ENCODE results near the gene SMCHD1.
"Not testable (repeated sequence)": the region's sequence is repeated elsewhere in the genome, so short reads cannot be mapped to it uniquely, and the experiment has no call there.

Gene SMCHD1

GRCh38 chr18:2678933-2679332 lies 23.4 kb downstream of the SMCHD1 start:
- H3K27me3 Mint-ChIP-seq; H3K4me3 Mint-ChIP-seq; H3K9me3 Mint-ChIP-seq; intact Hi-C loops (cut with micrococcal nuclease); H3K27ac Mint-ChIP-seq: not testable (repeated sequence)
- Mint-ChIP-seq H3K4me1 (ENCODE audit: low read depth) (peaks cover 29% of the 10 kb centered on the region), H3K36me3 (ENCODE audit: low read depth) (peaks cover 76% of the 10 kb centered on the region)

DNA sequence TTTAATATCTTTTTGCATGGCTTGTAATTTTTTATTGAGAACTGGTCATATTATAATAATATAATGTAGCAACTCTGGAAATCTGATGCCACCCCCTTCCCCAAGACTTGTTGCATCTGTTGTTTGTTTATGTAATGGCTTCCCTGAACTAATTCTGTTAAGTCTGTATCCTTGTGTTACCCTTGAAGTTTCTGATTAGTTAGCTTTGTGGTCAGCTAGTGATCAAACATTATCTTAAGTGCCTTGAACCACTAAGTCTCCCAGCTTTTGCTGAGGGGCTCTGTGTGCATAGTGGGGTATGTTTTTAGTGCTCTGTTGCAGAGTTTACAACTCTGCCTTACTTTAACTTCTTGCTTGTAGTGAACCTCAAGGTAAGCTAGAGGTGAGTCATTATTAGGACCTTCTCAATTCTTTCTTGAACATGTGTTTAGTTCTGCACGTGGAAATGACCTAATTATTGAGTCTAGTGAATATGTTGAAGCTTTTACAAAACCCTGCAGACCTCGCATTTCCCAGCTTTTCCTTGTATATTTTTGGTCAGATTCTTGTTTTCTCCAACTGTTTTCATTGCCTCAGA lies 24.8 kb downstream of the SMCHD1 start:
- intact Hi-C loops (cut with micrococcal nuclease), result no loop called here
- peaks cover 35% of the 10 kb centered on the region for H3K4me1 Mint-ChIP-seq (ENCODE audit: low read depth)
- peaks cover 2% of the 10 kb centered on the region for H3K9me3 Mint-ChIP-seq
- peaks cover 75% of the 10 kb centered on the region for H3K36me3 Mint-ChIP-seq (ENCODE audit: low read depth)
- no peak overlapping the region for H3K4me3 Mint-ChIP-seq
- H3K27me3 Mint-ChIP-seq, result no peaks in the 10 kb centered on the region
- no peak overlapping the region for H3K27ac Mint-ChIP-seq

- Mint-ChIP-seq H3K36me3 (ENCODE audit: low read depth) (peaks cover 75% of the 10 kb centered on the region), H3K9me3 (peaks cover 20% of the 10 kb centered on the region), H3K27ac (peak overlapping the region; percentile 75), H3K27me3 (no peaks in the 10 kb centered on the region), H3K4me3 (no peak overlapping the region), H3K4me1 (ENCODE audit: low read depth) (peaks cover 35% of the 10 kb centered on the region)
- intact Hi-C loops (cut with micrococcal nuclease), result no loop called here
Measured at GRCh38 chr18:2681993-2682603, 26.6 kb downstream of the SMCHD1 start.

- H3K27me3 Mint-ChIP-seq, result no peaks in the 10 kb centered on the region
- peaks cover 43% of the 10 kb centered on the region for H3K4me1 Mint-ChIP-seq (ENCODE audit: low read depth)
- H3K4me3 Mint-ChIP-seq, result peak overlapping the region; percentile 11
- peak overlapping the region; percentile 75 for H3K27ac Mint-ChIP-seq
- H3K9me3 Mint-ChIP-seq, result peaks cover 29% of the 10 kb centered on the region
- intact Hi-C loops (cut with micrococcal nuclease), result no loop called here
- H3K36me3 Mint-ChIP-seq (ENCODE audit: low read depth), result peaks cover 76% of the 10 kb centered on the region
Measured at GRCh38 chr18:2683055-2683454, 27.5 kb downstream of the SMCHD1 start.

GRCh38 chr18:2686349-2686968 lies 30.9 kb downstream of the SMCHD1 start:
- intact Hi-C loops (cut with micrococcal nuclease), result no loop called here
- peaks cover 29% of the 10 kb centered on the region for H3K9me3 Mint-ChIP-seq
- H3K4me3 Mint-ChIP-seq, result no peak overlapping the region
- no peak overlapping the region for H3K27ac Mint-ChIP-seq
- peaks cover 60% of the 10 kb centered on the region for H3K36me3 Mint-ChIP-seq (ENCODE audit: low read depth)
- peaks cover 35% of the 10 kb centered on the region for H3K4me1 Mint-ChIP-seq (ENCODE audit: low read depth)
- no peaks in the 10 kb centered on the region for H3K27me3 Mint-ChIP-seq

GRCh38 chr18:2687390-2688001 lies 32.0 kb downstream of the SMCHD1 start:
- intact Hi-C loops (cut with micrococcal nuclease), result no loop called here
- Mint-ChIP-seq H3K4me3 (no peak overlapping the region), H3K27ac (no peak overlapping the region), H3K4me1 (ENCODE audit: low read depth) (peaks cover 28% of the 10 kb centered on the region), H3K9me3 (peaks cover 29% of the 10 kb centered on the region), H3K36me3 (ENCODE audit: low read depth) (peaks cover 64% of the 10 kb centered on the region), H3K27me3 (no peaks in the 10 kb centered on the region)

GRCh38 chr18:2692508-2692907 lies 37.0 kb downstream of the SMCHD1 start:
- H3K4me3 Mint-ChIP-seq, result no peak overlapping the region
- peaks cover 4% of the 10 kb centered on the region for H3K4me1 Mint-ChIP-seq (ENCODE audit: low read depth)
- H3K27ac Mint-ChIP-seq, result no peak overlapping the region
- no peaks in the 10 kb centered on the region for H3K27me3 Mint-ChIP-seq
- peaks cover 66% of the 10 kb centered on the region for H3K36me3 Mint-ChIP-seq (ENCODE audit: low read depth)
- intact Hi-C loops (cut with micrococcal nuclease), result loop anchor here (10.0 kb wide), 1 partner anchor 52 kb away; no protein-coding TSS in a partner anchor
- H3K9me3 Mint-ChIP-seq, result peaks cover 5% of the 10 kb centered on the region

DNA sequence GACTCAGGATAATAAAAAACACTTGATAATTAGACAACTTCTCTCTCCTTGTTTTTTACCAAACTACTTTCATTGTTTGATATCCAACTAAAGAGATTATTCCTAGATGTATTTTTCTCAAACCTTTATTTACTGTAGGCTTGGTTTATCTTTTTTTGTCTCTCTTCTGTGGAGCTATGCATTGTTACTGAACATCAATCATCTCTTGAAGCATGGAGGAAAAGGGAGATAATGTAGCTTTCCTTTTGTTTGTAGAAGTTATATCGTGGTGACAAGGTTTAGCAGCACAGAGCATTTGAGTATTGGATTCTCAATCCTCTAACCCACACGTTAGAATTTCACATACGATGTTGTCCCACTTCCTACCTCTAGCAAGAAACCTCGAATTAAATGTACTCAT lies 41.7 kb downstream of the SMCHD1 start:
- Mint-ChIP-seq H3K36me3 (ENCODE audit: low read depth) (peaks cover 80% of the 10 kb centered on the region), H3K9me3 (no peaks in the 10 kb centered on the region), H3K27ac (no peak overlapping the region), H3K4me3 (no peak overlapping the region), H3K4me1 (ENCODE audit: low read depth) (no peaks in the 10 kb centered on the region), H3K27me3 (no peaks in the 10 kb centered on the region)
- intact Hi-C loops (cut with micrococcal nuclease), result loop anchor here (10.0 kb wide), 1 partner anchor 48 kb away; no protein-coding TSS in a partner anchor

DNA sequence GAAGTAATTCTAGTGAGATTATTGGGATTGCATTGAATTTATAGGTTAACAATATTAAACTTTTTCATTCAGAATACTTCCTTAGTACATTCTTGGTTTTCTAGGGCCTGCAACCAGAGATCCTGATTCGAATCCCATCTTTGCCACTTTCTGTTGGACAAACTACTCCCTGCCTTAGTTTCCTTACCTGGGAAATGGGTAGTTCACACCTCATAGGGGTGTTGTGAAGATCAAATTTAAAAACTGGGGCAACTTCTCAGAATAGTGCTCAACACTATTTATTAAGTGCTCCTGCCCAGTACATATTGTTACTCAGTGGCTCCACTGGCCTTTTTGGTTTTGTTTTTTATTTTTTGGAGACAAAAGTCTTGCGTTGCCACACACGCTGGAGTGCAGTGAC lies 43.5 kb downstream of the SMCHD1 start:
- Mint-ChIP-seq H3K27ac (no peak overlapping the region), H3K4me1 (ENCODE audit: low read depth) (no peaks in the 10 kb centered on the region), H3K27me3 (no peaks in the 10 kb centered on the region), H3K36me3 (ENCODE audit: low read depth) (peaks cover 83% of the 10 kb centered on the region), H3K9me3 (no peaks in the 10 kb centered on the region), H3K4me3 (no peak overlapping the region)
- intact Hi-C loops (cut with micrococcal nuclease), result loop anchor here (10.0 kb wide), 1 partner anchor 46 kb away; no protein-coding TSS in a partner anchor

DNA sequence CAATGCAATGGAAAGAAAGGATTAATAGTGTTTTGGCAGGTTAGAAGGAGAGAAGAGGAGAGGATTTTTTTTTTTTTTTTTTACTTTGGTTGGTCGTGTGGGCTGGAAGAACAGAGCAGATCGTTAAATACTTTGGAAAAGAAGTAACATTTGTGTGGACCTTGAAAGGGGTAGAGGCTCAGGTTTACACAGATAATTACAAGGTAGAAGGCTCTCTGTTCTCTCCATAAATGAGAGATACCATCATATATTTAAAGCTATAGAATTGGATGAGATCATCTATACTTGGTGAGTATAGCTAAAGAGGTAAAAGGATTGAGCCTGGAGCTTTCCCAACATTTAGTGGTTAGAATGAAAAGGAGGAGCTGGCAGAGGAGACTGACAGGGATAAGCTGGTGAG lies 49.0 kb downstream of the SMCHD1 start:
- Mint-ChIP-seq H3K27ac (peak overlapping the region; percentile 1), H3K27me3 (no peaks in the 10 kb centered on the region), H3K9me3 (no peaks in the 10 kb centered on the region), H3K4me3 (no peak overlapping the region), H3K36me3 (ENCODE audit: low read depth) (peaks cover 83% of the 10 kb centered on the region), H3K4me1 (ENCODE audit: low read depth) (peaks cover 11% of the 10 kb centered on the region)
- intact Hi-C loops (cut with micrococcal nuclease), result no loop called here

GRCh38 chr18:2706903-2707302 lies 51.4 kb downstream of the SMCHD1 start:
- peak overlapping the region; percentile 70 for H3K27ac Mint-ChIP-seq
- no peaks in the 10 kb centered on the region for H3K9me3 Mint-ChIP-seq
- peaks cover 11% of the 10 kb centered on the region for H3K4me1 Mint-ChIP-seq (ENCODE audit: low read depth)
- no peak overlapping the region for H3K4me3 Mint-ChIP-seq
- intact Hi-C loops (cut with micrococcal nuclease), result no loop called here
- peaks cover 87% of the 10 kb centered on the region for H3K36me3 Mint-ChIP-seq (ENCODE audit: low read depth)
- H3K27me3 Mint-ChIP-seq, result no peaks in the 10 kb centered on the region

GRCh38 chr18:2707551-2708168 lies 52.1 kb downstream of the SMCHD1 start:
- no peak overlapping the region for H3K27ac Mint-ChIP-seq

DNA sequence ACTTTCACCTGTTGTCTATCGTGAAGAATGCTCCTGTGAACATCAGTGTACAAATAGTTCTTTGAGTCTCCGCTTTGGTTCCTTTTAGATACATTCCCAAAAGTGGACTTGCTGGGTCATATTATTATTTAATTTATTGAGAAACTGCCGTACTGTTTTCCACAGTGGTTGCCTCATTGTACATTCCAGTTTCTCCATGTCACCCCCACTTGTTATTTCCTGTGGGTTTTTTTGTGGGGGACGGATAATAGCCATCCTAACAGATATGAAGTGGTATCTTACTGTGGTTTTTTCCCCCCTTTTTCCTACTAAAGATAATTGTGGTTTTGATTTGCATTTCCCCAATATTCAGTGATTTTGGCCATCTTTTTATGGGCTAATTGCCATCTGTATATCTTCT lies 53.8 kb downstream of the SMCHD1 start:
- H3K9me3 Mint-ChIP-seq, result no peaks in the 10 kb centered on the region
- peaks cover 13% of the 10 kb centered on the region for H3K4me1 Mint-ChIP-seq (ENCODE audit: low read depth)
- no peak overlapping the region for H3K4me3 Mint-ChIP-seq
- intact Hi-C loops (cut with micrococcal nuclease), result no loop called here
- H3K36me3 Mint-ChIP-seq (ENCODE audit: low read depth), result peaks cover 87% of the 10 kb centered on the region
- no peak overlapping the region for H3K27ac Mint-ChIP-seq
- no peaks in the 10 kb centered on the region for H3K27me3 Mint-ChIP-seq

More at GRCh38 chr18:2707551-2708168, 52.1 kb downstream of the SMCHD1 start:
- H3K4me1 Mint-ChIP-seq (ENCODE audit: low read depth), result peaks cover 11% of the 10 kb centered on the region
- no peaks in the 10 kb centered on the region for H3K27me3 Mint-ChIP-seq
- no peak overlapping the region for H3K4me3 Mint-ChIP-seq
- H3K36me3 Mint-ChIP-seq (ENCODE audit: low read depth), result peaks cover 89% of the 10 kb centered on the region
- intact Hi-C loops (cut with micrococcal nuclease), result no loop called here
- no peaks in the 10 kb centered on the region for H3K9me3 Mint-ChIP-seq

DNA sequence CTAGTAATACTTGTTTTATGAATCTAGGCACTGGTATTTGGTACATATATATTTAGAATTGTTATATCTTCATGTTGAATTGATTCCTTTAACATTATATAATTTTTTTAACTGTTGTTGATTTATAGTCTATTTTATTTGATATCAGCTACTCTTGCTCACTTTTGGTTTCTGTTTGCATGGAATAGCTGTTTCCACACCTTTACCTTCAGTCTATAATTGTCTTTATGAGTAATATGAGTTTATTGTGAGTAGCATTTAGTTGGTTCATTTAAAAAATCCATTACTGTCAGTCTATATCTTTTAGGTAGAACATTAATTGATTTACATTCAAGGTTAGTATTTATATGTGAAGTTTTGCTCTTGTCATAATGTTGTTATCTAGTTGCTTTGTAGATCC lies 58.6 kb downstream of the SMCHD1 start:
- intact Hi-C loops (cut with micrococcal nuclease), result no loop called here
- peaks cover 96% of the 10 kb centered on the region for H3K36me3 Mint-ChIP-seq (ENCODE audit: low read depth)
- no peaks in the 10 kb centered on the region for H3K9me3 Mint-ChIP-seq
- no peaks in the 10 kb centered on the region for H3K27me3 Mint-ChIP-seq
- H3K27ac Mint-ChIP-seq, result peak overlapping the region; percentile 9
- H3K4me3 Mint-ChIP-seq, result no peak overlapping the region
- H3K4me1 Mint-ChIP-seq (ENCODE audit: low read depth), result peaks cover 5% of the 10 kb centered on the region
